ENCODE measurements around the gene EML1.

EML1 gene

GRCh38 chr14:99780690-99781089, 12.5 kb upstream of the EML1 start:
- DNase-seq, result no peak

GRCh38 chr14:99781091-99781490, 12.1 kb upstream of the EML1 start:
- no peak for DNase-seq

DNA sequence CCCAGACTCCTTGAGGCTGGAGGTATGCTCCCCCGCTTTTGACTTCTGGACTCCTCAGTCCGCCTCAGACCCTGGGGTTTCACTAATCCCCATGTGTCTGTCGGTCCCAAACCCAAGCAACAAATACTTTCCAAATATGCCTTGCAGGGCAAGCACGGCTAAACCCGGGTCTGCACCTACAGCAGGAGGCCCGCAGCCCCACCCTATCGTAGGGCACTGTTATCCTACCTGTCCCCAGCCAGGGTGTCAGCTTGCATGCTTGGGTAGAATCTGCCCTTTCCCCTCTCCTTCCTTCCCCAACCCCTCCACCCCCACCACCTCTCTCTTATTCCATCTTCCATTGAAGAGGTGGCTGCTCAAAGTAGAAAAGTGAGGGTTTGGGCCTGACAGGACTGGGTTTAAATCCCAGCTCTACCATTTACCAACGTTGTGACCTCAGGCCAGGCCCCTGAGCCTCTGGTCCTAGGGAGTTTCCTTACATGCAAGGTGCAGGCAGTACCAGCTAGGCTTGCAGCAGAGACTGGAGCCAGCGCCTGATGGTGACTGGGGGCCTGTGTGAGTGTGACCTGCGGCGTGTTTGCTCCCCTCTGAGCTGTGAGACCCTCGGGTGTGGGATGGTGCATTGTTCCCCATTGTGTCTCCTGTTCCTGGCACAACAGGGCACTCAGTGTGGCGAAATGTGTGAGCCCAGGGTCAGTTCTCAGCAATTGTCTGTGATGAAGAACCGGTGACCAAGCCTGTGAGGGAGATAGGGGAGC, 11.2 kb upstream of the EML1 start:
- no peak for DNase-seq

DNA sequence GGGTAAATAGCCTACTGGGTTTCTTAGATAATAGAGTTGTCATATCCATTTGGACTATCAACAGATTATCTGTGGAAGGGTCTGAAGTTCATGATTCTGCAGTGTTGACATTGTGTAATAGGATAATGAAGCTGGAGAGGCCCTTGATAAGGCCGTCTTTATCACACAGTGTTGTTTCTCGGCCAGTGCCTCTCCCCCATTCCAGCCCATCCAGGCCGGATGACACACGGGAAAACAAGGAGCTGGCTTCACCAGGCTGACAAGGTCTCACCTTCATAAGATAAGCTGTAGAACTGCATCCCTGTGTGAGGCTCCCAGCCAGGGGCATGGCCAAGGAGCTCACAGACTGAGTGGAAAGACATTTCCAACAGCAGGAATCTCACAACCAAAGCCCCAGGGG, 8.7 kb upstream of the EML1 start:
- no peak for DNase-seq

DNA sequence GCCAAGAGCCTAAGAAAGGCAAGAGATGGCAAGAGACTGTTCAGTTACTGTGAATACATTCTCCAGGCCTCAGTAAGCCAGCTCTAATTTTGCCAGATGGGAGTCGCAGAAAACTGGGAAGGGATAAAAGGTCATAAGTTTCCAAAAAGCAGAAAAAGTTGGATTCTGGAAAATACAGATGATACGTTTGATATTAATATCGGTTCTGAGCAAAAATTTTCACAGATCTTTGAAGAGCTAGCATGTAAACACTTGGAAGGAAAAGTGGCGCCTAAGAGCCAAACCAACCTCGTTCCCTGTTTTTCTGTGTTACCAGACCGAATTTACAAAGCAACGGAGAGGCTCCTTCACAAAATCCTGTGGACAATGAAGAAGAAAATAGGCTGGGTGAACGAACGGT, 7.8 kb upstream of the EML1 start:
- no peak for DNase-seq

GRCh38 chr14:99786511-99786989, 6.7 kb upstream of the EML1 start:
- DNase-seq, result no peak

DNA sequence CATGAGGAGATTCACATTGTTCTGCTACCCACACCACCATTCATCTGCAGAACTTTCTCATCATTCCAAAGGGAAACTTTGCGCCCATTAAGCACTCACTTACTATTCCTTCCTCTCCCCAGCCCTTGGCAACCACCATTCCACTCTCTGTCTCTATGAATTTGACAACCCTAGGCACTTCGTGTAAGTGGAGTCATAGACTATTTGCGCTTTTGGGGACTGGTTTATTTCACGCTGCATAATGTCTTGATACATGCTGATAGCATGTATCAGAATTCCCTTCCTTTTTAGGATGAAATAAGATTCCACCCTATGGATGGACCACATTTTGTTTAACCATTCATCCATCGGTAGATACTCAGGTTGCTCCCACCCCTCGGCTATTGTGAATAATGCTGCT, 4.5 kb upstream of the EML1 start:
- DNase-seq, result no peak

- no peak for DNase-seq
Measured at GRCh38 chr14:99789581-99789980, 3.6 kb upstream of the EML1 start.

DNA sequence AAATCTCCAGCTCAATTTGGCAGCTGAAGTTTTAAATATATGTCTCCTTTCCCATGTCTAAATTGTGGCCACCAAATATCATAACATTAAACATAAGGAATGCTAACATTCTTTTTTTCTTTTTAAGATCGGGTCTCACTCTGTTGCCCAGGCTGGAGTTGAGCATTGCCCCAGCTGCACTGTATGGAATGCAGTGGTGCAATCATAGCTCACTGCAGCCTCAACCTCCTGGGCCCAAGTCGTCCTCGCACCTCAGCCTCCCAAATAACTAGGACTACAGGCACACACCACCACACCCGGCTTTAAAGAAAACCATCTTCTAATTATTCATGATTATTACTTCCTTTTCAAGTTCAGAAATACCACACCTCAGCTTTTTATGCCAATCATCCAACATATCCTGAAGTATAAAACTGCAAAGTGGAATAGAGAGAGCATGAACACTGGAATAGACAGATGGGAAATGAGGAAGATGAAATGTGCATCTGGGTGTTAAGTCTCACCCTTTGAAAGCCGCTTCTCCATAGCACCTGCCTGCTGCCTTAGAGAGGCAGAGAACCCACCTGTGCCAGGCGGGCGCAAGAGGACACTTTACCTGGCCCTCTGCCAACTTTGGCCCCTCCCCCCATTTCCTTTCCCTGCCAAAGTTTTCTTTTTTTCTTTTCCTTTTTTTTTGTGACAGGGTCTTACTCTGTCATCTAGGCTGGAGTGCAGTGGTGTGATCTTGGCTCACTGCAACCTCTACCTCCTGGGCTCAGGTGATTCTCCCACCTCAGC, 2.8 kb upstream of the EML1 start:
- no peak for DNase-seq

DNA sequence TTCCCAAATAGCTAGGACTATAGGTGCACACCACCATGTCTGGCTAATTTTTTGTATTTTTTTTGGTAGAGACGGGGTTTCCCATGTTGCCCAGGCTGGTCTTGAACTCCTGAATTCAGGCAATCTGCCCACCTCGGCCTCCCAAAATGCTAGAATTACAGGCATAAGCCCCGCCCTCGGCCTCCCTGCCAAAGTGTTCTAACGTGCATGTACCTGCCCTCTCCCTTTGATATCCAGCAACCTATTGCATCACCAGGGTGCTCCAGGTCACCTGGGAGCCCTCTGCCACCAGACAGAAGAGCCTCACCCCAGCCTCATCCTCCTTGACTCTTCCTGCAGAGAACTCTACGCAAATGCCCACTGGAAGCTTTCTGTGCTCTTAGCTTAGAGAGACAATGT, 2.2 kb upstream of the EML1 start:
- no peak for DNase-seq

- no peak for DNase-seq
Measured at GRCh38 chr14:99791476-99792209, 1.6 kb upstream of the EML1 start.

DNA sequence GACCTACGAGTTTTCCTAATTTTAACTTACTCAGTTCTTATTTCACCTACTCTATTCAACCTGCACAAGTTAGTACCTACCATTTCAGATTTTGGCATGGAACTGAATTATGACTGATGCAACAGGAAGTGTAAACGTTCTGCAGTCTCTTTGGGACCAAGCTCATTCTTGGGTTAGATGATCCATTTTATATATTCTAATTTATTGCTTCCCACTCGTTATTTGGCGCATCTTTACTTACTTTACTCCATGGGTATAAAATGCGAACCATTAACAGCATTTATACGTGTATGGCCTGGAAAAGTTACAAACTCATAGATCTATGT, 1.0 kb upstream of the EML1 start:
- no peak for DNase-seq

DNA sequence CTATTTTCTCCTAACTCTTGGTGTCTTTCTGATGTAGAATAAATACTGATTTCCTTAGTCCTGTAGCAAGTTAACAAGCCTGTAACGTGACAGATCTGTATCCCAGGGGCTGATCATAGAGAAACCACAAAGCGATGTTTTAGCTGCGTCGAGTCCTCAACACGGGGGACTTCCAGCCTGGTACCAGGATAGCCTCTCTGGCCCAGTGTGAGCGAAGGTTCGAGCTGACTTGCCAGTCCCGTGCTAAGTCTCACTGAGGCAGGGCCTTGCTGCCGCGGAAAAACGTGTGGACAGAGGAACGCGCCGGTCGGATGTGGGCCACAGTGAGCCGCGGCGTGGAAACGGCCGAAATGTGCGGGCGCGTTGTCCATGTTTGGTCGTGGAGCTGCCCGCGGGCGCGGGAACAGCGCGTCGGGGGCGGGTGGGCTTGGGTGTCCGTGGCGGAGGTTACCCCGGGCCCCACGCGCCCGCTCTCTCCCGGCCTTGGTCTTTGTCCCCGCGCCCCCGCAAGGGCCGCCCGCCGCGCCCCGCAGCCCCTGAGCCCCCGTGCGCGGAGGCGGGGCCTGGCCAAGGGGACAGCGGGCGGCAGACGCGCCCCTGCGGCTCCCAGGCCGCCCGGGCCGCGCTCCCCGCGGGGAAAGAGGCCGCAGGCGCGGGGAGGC, 531 bp upstream of the EML1 start:
- DNase-seq, result peak; percentile 78

- no peak for DNase-seq
Measured at GRCh38 chr14:99794151-99794780, 1.1 kb downstream of the EML1 start.

- no peak for DNase-seq
Measured at GRCh38 chr14:99795046-99795445, 1.8 kb downstream of the EML1 start.

DNA sequence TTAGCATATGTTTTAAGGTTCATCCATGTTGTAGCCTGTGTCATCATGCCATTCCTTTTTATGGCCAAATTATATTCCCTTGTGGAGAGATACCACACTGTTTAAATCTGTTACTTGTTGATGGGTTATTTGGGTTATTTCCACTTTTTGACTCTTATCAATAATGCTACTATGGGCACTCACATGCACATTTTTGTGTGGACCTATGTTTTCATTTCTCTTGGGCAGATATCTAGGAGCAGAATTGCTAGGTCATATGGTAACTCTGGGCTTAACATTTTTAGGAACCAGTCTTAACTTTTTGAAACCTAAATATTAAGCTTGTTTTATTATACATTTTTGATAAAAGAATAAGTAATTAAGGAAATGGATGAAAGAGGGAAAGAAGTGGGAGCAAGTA, 4.0 kb downstream of the EML1 start:
- DNase-seq, result no peak

DNA sequence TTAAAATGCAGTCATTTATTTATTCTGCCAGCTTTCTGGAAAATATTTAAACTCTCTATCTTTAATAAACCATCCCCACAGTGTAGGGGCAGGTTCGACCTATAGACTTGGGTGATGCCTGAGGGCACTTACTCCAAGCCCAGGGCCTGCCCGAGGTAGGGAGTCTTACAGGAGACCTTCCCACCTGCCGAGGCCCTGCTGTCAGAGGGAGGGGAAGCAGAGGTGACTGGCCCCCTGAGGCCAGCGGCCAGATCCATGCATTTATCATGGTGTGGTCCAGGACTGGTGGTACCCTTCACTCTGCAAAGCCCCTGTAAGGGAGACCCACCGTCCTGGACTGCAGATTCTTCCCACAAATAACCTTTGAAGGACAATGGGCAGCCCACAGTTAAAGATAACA, 7.6 kb downstream of the EML1 start:
- no peak for DNase-seq

- DNase-seq, result no peak
Measured at GRCh38 chr14:99802301-99803105, 9.3 kb downstream of the EML1 start.

- DNase-seq, result no peak
Measured at GRCh38 chr14:99803106-99803775, 10.0 kb downstream of the EML1 start.

DNA sequence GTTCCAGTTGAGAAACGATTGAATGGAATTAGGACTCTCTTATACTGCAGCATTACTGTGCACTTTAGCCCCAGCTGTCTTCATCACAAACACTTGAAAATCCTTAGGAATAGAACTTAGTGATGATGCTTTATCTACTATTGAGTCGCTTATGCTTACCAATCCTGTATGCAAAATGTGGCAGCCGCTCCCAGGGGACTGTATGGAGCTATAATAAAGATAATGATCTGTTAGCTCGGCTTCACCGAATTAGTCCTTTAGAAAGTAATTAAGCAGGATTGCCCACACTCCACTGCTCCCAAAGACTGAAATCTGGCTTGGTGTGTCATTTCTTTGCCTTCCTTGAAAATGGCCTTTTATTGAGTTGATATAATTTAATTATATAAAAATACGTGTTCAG, 10.6 kb downstream of the EML1 start:
- peak; percentile 75 for DNase-seq

- DNase-seq, result no peak
Measured at GRCh38 chr14:99805757-99806439, 12.7 kb downstream of the EML1 start.

All from eye (tissue), 1 donor.